Liver (tissue), 3 donors: Measurements from ENCODE around the gene LRPAP1.

Source experiments
- GABPA ChIP-seq, 2 donors: IDR thresholded peaks in 1 of 2; conservative IDR thresholded peaks in 1 of 2; 2 replicates each; pipeline ENCODE4 v1.6.1; 2016; ENCODE audit warnings: antibody characterized with exemption in 2 of 2, mild to moderate bottlenecking in 1 of 2, moderate library complexity in 1 of 2
- JUND ChIP-seq, 2 donors: IDR thresholded peaks; 2 replicates each; pipeline ENCODE4 v1.6.1; 2016; ENCODE audit warnings: antibody characterized with exemption in 2 of 2
- NR2F2 ChIP-seq: IDR thresholded peaks from 2 replicates; pipeline ENCODE4 v1.6.1; 2016; ENCODE audit warnings: antibody characterized with exemption
- REST ChIP-seq: IDR thresholded peaks from 2 replicates; pipeline ENCODE4 v1.6.1; 2016; ENCODE audit warnings: antibody characterized with exemption, mild to moderate bottlenecking
- SP1 ChIP-seq: IDR thresholded peaks from 2 replicates; pipeline ENCODE4 v1.6.1; 2018; ENCODE audit warnings: antibody characterized with exemption, mild to moderate bottlenecking
- TAF1 ChIP-seq: conservative IDR thresholded peaks from 2 replicates; pipeline ENCODE4 v1.6.1; 2016; ENCODE audit warnings: antibody characterized with exemption, mild to moderate bottlenecking
- YY1 ChIP-seq: IDR thresholded peaks from 2 replicates; pipeline ENCODE4 v1.6.1; 2016; ENCODE audit warnings: antibody characterized with exemption, mild to moderate bottlenecking
- TF ChIP-seq, protein P1 (sequence below): fragments of 150-350 bp; IDR thresholded peaks from 2 replicates; pipeline ENCODE4 v1.5.1; 2017; ENCODE audit warnings: improper control_type of control experiment, low read depth, low read length; ENCODE audit not compliant: missing input control
- donor health status: healthy.
- donor health status: healthy.

DNA sequence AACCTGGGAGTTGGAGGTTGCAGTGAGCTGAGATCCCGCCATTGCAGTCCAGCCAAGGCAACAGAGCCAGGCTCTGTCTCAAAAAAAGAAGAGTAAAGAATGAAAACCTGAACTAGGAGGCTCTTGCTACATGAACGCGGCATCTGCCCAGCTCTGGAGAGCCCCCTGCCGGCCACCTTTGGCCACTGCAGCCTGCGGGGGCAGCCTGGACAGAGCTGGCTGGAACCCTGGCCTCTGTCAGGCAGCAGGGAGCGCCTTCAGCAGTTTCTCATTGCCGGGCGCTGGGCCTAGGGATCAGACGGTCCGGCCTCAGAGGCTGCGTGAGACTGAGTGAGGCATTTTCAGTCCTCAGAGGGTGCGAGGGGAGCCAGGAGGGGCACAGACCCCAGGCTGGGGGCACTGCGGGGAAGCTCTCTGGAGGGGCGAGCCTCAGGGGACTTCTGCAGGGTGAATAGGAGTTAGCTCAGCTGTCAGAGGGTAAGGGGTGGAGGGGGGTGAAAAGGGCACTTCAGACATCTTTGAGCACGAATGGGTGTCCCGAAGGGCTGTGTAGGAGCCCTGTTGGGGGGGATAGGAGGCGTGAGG is 51.6 kb downstream of the LRPAP1 start:
- TF ChIP-seq, protein P1, sequence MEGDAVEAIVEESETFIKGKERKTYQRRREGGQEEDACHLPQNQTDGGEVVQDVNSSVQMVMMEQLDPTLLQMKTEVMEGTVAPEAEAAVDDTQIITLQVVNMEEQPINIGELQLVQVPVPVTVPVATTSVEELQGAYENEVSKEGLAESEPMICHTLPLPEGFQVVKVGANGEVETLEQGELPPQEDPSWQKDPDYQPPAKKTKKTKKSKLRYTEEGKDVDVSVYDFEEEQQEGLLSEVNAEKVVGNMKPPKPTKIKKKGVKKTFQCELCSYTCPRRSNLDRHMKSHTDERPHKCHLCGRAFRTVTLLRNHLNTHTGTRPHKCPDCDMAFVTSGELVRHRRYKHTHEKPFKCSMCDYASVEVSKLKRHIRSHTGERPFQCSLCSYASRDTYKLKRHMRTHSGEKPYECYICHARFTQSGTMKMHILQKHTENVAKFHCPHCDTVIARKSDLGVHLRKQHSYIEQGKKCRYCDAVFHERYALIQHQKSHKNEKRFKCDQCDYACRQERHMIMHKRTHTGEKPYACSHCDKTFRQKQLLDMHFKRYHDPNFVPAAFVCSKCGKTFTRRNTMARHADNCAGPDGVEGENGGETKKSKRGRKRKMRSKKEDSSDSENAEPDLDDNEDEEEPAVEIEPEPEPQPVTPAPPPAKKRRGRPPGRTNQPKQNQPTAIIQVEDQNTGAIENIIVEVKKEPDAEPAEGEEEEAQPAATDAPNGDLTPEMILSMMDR, result peak; percentile 98
- TF ChIP-seq REST, result no peak
- TF ChIP-seq YY1, result no peak
- no peak for TF ChIP-seq TAF1
- TF ChIP-seq JUND (IDR thresholded peaks at IDR 0.05), result no peak
- no peak for TF ChIP-seq SP1
- TF ChIP-seq NR2F2, result no peak
- TF ChIP-seq GABPA (IDR thresholded peaks at IDR 0.05 in 1 of 2, conservative IDR thresholded peaks at IDR 0.05 in 1 of 2), result no peak
